ENCODE results near the gene GPC6.

GRCh38 chr13:94056362-94056990, 829.9 kb downstream of the GPC6 start:
- TF ChIP-seq CTCF (IDR thresholded peaks at IDR 0.05) (no peak), EP300 (IDR thresholded peaks at IDR 0.05) (no peak)

Measured in suprapubic skin (tissue), 3 donors.